ENCODE results near the gene NINJ1. TPM values are rescaled to one million over a fixed set of nuclear protein-coding genes. Genes with fewer than 3 reads are reported as not detected.

NINJ1 gene
- total and polyA plus RNA-seq, 2 donors (not counting 3 experiments of a cell fraction or from before 2014, with no cell fraction given) = 31.5 to 57.7 TPM

DNA sequence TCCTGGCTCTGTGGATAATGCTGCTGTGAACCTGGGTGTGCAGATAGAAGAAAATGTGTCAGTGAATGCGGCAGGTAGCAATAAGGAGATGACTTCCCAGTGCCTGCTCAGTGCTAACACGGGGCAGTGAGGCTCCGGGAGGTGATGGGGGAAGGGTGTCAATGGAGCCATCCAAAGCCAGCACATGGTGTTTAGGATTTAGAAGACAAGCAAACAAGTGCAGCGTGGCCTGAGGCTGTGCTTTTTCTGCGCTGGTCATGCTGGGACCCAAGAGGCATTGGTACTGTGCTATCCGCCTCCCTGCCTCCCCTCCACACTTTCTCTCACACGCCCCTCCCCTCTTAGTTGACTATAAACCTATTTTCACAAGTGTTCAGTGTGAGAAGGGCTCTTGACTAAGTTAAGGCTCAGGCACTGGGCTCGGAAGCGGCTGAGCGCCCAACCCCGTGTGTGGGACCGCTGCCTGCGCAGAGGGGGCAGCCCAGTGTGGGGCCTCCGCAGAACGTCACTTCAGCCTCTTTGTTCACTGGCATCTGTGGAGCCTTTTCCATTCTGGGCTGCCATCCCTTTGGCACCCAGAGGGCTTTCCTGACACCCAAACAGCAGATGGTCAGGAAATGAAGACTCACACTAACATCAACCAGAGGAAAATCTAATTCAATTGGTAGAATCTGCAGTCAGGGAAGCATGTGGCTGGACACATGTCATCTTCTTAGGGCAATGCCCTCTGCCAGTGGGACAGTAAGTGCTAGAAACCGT, 21.8 kb upstream of the NINJ1 start:
- Histone ChIP-seq H3K9ac (replicated peaks; ENCODE audit: extremely low read depth, insufficient read depth, low read length) (no peak overlapping the region), H3K4me3 (replicated peaks in 1 of 3; ENCODE audit: insufficient read depth in 1 of 3, low read depth in 1 of 3, low read length in 3 of 3) (no peak overlapping the region), H3K4me2 (ENCODE audit: insufficient read depth, low read length) (no peak overlapping the region), H3K79me2 (ENCODE audit: control insufficient read depth, insufficient read depth, low read length) (no peaks in the 10 kb centered on the region), H3K27ac (ENCODE audit: insufficient read depth, low read depth, low read length) (no peak overlapping the region), H3K36me3 (ENCODE audit: control insufficient read depth in 2 of 2, extremely low read depth in 1 of 2, insufficient read depth in 2 of 2, low read length in 2 of 2) (no peaks in the 10 kb centered on the region), H3K9me1 (replicated peaks; ENCODE audit: control insufficient read depth, extremely low read depth, insufficient read depth, low read length) (no peaks in the 10 kb centered on the region), H3K27me3 (ENCODE audit: control insufficient read depth in 2 of 2, insufficient read depth in 2 of 2, low read length in 2 of 2) (no peaks in the 10 kb centered on the region), H2AFZ (ENCODE audit: low read depth, low read length) (no peak overlapping the region), H4K20me1 (replicated peaks; ENCODE audit: control insufficient read depth, extremely low read depth, insufficient read depth, low read length) (no peaks in the 10 kb centered on the region), H3K4me1 (ENCODE audit: control insufficient read depth, extremely low read depth, insufficient read depth, low read length) (no peaks in the 10 kb centered on the region), H3K9me3 (replicated peaks; ENCODE audit: control insufficient read depth, insufficient read depth, low read length) (no peaks in the 10 kb centered on the region)
- ChIA-PET POLR2A (no interaction called here), CTCF (interaction anchor here (1.0 to 2.9 kb wide), 6 partner anchors 15 to 152 kb away, joined by 3 to 12 read pairs (median 4); no protein-coding TSS in a partner anchor)
- BruUV-seq (replicated peaks) = no TSS peak
- dilution Hi-C loops (cut with MboI; ENCODE audit: extremely low pct_ligation_motif_present, low sequenced_read_pairs) = no loop called here
- TF ChIP-seq EZH2 (IDR thresholded peaks at IDR 0.05; ENCODE audit: borderline replicate concordance, low read depth, low read length, severe bottlenecking) = no peak
- TF ChIP-seq GATA2 (IDR thresholded peaks at IDR 0.05; ENCODE audit: insufficient read depth, insufficient read length, low read depth, low read length) = no peak
- TF ChIP-seq POLR2AphosphoS5 (IDR thresholded peaks at IDR 0.05; ENCODE audit: insufficient read depth, low read depth, low read length) = no peak
- TF ChIP-seq POLR2A (IDR thresholded peaks at IDR 0.05; ENCODE audit: low read depth, low read length) = no peak
- TF ChIP-seq MYC (IDR thresholded peaks at IDR 0.05; ENCODE audit: low read depth, low read length) = no peak
- TF ChIP-seq CTCF (IDR thresholded peaks at IDR 0.05; ENCODE audit: extremely low read depth in 1 of 2, insufficient read depth in 1 of 2, low read depth in 1 of 2, low read length in 2 of 2) = no peak
- TF ChIP-seq MAX (IDR thresholded peaks at IDR 0.05; ENCODE audit: insufficient read depth, insufficient read length) = no peak
- TF ChIP-seq FOS (IDR thresholded peaks at IDR 0.05; ENCODE audit: borderline replicate concordance, insufficient read depth, low read length) = no peak
- TF ChIP-seq JUN (IDR thresholded peaks at IDR 0.05; ENCODE audit: borderline replicate concordance, insufficient read depth, insufficient read length, low read depth) = no peak
- FAIRE-seq = no peak
- intact Hi-C loops (cut with micrococcal nuclease) = no loop called here
- DNase-seq (ENCODE audit: low read depth, low spot score) = no peak
